B cell (primary cell): ENCODE results near the gene CDHR5.

Experiments
- CTCF ChIP-seq: fragments of 200-600 bp; IDR thresholded peaks from one replicate; pipeline ENCODE4 v1.8.0; 2022; ENCODE audit warnings: antibody characterized with exemption, mild to moderate bottlenecking
- EZH2 ChIP-seq: IDR thresholded peaks from 2 replicates; pipeline ENCODE4 v1.6.1; 2012; ENCODE audit warnings: borderline replicate concordance, low read depth, mild to moderate bottlenecking, moderate library complexity, low read length; ENCODE audit not compliant: insufficient read depth, poor library complexity, severe bottlenecking

GRCh38 chr11:612961-613300 is 11.8 kb downstream of the CDHR5 start:
- no peak for TF ChIP-seq CTCF
- no peak for TF ChIP-seq EZH2
